Measurements from ENCODE around the gene SFPQ.

DNA sequence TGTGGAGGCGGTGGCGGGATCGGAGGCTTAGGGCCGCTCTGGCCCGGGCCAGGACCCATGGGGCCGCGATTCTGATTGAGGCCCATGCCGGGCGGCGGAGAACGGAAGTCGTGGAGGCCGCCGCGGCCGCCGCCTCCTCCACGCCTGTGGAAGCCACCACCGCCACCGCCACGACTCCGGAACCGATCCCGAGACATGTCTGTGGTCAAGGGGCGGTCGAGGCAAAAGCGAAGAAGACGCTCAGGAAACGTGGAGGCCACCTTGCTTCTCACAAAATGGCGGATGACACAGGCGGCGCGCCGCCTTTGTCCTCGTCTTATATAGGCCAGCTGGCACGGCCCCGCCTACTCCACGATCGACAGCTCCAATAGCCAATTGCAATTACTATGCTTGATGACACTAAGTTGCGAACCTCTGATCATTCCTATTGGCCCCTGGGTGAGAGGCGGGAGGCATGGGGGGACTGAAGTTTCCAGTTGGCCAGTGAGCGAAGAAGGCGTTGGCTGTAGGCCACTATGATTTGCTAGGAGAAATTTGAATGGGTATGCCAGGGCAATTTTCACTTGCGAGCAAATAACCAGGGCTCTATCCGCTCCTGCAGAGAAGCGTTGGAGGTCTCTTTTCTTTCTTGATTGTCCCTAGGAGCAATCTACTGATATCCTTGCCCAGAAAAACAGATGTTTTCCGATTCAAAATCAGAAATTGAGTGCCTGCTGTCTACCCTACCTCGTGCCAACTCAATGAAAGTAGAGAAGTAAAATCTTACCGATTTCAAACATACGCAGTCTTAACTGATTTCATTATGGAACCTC lies at the start of gene SFPQ:
- TF ChIP-seq, protein P1, sequence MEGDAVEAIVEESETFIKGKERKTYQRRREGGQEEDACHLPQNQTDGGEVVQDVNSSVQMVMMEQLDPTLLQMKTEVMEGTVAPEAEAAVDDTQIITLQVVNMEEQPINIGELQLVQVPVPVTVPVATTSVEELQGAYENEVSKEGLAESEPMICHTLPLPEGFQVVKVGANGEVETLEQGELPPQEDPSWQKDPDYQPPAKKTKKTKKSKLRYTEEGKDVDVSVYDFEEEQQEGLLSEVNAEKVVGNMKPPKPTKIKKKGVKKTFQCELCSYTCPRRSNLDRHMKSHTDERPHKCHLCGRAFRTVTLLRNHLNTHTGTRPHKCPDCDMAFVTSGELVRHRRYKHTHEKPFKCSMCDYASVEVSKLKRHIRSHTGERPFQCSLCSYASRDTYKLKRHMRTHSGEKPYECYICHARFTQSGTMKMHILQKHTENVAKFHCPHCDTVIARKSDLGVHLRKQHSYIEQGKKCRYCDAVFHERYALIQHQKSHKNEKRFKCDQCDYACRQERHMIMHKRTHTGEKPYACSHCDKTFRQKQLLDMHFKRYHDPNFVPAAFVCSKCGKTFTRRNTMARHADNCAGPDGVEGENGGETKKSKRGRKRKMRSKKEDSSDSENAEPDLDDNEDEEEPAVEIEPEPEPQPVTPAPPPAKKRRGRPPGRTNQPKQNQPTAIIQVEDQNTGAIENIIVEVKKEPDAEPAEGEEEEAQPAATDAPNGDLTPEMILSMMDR (IDR thresholded peaks at IDR 0.05; ENCODE audit: borderline replicate concordance, extremely low read depth, low read length, poor library complexity, severe bottlenecking): no peak
- TF ChIP-seq EZH2 (IDR thresholded peaks at IDR 0.05; ENCODE audit: borderline replicate concordance, low read depth, low read length, severe bottlenecking): no peak

All from DND-41 (cell line).